ENCODE results near the gene SLC26A5. TPM values are rescaled to one million over a fixed set of nuclear protein-coding genes. Genes with fewer than 3 reads are reported as not detected.
"Not testable (repeated sequence)": the region's sequence is repeated elsewhere in the genome, so short reads cannot be mapped to it uniquely, and the experiment has no call there.

Gene SLC26A5
- total RNA-seq, 2 donors from 2014 or later, result 0.35 to 0.53 TPM

- H3K4me3 Mint-ChIP-seq, result no peak overlapping the region
- H3K4me1 ChIP-seq (ENCODE audit: control insufficient read depth, insufficient read depth, low read length), result no peaks in the 10 kb centered on the region
Measured at GRCh38 chr7:103412151-103412550, 33.9 kb downstream of the SLC26A5 start.

DNA sequence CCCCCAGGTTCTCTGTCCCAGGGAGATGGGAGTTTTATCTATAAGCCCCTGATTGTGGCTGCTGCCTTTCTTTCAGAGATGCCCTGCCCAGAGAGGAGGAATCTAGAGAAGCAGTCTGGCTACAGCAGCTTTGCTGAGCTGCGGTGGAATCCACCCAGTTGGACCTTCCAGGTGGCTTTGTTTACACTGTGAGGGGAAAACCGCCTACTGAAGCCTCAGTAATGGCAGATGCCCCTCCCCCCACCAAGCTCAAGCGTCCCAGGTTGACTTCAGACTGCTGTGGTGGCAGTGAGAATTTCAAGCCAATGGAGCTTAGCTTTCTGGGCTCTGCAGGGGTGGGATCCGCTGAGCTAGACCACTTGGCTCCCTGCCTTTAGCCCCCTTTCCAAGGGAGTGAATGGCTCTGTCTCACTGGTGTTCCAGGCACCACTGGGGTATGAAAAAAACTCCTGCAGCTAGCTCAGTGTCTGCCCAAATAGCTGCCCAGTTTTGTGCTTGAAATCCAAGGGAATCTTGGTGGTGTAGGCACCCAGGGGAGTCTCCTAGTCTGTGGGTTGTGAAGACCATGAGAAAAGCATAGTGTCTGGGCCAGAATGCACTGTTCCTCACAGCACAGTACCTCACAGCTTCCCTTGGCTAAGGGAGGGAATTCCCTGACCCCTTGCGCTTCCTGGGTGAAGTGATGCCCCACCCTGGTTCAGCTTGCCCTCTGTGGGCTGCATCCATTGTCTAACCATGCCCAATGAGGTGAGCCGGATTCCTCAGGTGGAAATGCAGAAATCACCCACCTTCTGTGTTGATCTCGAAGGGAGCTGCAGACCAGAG, 40.0 kb downstream of the SLC26A5 start:
- peaks cover 21% of the 10 kb centered on the region for H3K27me3 Mint-ChIP-seq (ENCODE audit: insufficient read depth)
- DNase-seq; H3K4me3 ChIP-seq (ENCODE audit: low read length); H3K4me3 Mint-ChIP-seq; H3K9ac ChIP-seq (ENCODE audit: extremely low read depth, low read length, poor library complexity, severe bottlenecking); H3K27ac Mint-ChIP-seq; H3K36me3 ChIP-seq (ENCODE audit: control insufficient read depth, insufficient read depth, low read length); H3K4me1 ChIP-seq (ENCODE audit: control insufficient read depth, insufficient read depth, low read length); H3K27ac ChIP-seq (ENCODE audit: low read depth, low read length); H3K27me3 ChIP-seq (ENCODE audit: control insufficient read depth, insufficient read depth, low read length, poor library complexity, severe bottlenecking); H3K9me3 ChIP-seq (ENCODE audit: control insufficient read depth, low read length); H3K4me1 Mint-ChIP-seq; H3K36me3 Mint-ChIP-seq (ENCODE audit: low read depth): not testable (repeated sequence)
- peaks cover 12% of the 10 kb centered on the region for H3K9me3 Mint-ChIP-seq
- WGBS, 2 experiments (ENCODE audit: insufficient coverage in 1 of 2, insufficient read length in 1 of 2), result 78 to 90% methylated on average over 5 to 7 of the region's 7 CpGs

More at GRCh38 chr7:103412151-103412550, 33.9 kb downstream of the SLC26A5 start:
- H3K9me3 Mint-ChIP-seq, result no peaks in the 10 kb centered on the region
- H3K27ac ChIP-seq (ENCODE audit: low read depth, low read length), result no peak overlapping the region
- no peak overlapping the region for H3K27ac Mint-ChIP-seq
- H3K27me3 Mint-ChIP-seq (ENCODE audit: insufficient read depth), result peaks cover 1% of the 10 kb centered on the region
- no peak overlapping the region for H3K9ac ChIP-seq (ENCODE audit: extremely low read depth, low read length, poor library complexity, severe bottlenecking)
- no peaks in the 10 kb centered on the region for H3K36me3 ChIP-seq (ENCODE audit: control insufficient read depth, insufficient read depth, low read length)
- no peak overlapping the region for H3K4me3 ChIP-seq (ENCODE audit: low read length)
- TF ChIP-seq, protein P1, sequence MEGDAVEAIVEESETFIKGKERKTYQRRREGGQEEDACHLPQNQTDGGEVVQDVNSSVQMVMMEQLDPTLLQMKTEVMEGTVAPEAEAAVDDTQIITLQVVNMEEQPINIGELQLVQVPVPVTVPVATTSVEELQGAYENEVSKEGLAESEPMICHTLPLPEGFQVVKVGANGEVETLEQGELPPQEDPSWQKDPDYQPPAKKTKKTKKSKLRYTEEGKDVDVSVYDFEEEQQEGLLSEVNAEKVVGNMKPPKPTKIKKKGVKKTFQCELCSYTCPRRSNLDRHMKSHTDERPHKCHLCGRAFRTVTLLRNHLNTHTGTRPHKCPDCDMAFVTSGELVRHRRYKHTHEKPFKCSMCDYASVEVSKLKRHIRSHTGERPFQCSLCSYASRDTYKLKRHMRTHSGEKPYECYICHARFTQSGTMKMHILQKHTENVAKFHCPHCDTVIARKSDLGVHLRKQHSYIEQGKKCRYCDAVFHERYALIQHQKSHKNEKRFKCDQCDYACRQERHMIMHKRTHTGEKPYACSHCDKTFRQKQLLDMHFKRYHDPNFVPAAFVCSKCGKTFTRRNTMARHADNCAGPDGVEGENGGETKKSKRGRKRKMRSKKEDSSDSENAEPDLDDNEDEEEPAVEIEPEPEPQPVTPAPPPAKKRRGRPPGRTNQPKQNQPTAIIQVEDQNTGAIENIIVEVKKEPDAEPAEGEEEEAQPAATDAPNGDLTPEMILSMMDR (conservative IDR thresholded peaks at IDR 0.05), result no peak
- DNase-seq, result no peak
- H3K4me1 Mint-ChIP-seq, result no peaks in the 10 kb centered on the region
- H3K36me3 Mint-ChIP-seq (ENCODE audit: low read depth), result no peaks in the 10 kb centered on the region
- H3K9me3 ChIP-seq (ENCODE audit: control insufficient read depth, low read length), result no peaks in the 10 kb centered on the region
- H3K27me3 ChIP-seq (ENCODE audit: control insufficient read depth, insufficient read depth, low read length, poor library complexity, severe bottlenecking), result no peaks in the 10 kb centered on the region
- WGBS, 2 experiments (ENCODE audit: insufficient coverage in 1 of 2, insufficient read length in 1 of 2), result 100% methylated on average over 1 of the region's 1 CpG; no CpG with 5 or more reads in 1 of the 2 experiments

- Mint-ChIP-seq H3K27me3 (ENCODE audit: insufficient read depth) (peaks cover 17% of the 10 kb centered on the region), H3K4me1 (peaks cover 18% of the 10 kb centered on the region), H3K9me3 (peaks cover 11% of the 10 kb centered on the region)
- not testable (repeated sequence) for H3K4me3 Mint-ChIP-seq; H3K9ac ChIP-seq (ENCODE audit: extremely low read depth, low read length, poor library complexity, severe bottlenecking); DNase-seq; H3K36me3 Mint-ChIP-seq (ENCODE audit: low read depth); H3K36me3 ChIP-seq (ENCODE audit: control insufficient read depth, insufficient read depth, low read length); H3K27ac ChIP-seq (ENCODE audit: low read depth, low read length); H3K9me3 ChIP-seq (ENCODE audit: control insufficient read depth, low read length); H3K4me3 ChIP-seq (ENCODE audit: low read length); H3K4me1 ChIP-seq (ENCODE audit: control insufficient read depth, insufficient read depth, low read length); H3K27me3 ChIP-seq (ENCODE audit: control insufficient read depth, insufficient read depth, low read length, poor library complexity, severe bottlenecking); H3K27ac Mint-ChIP-seq
Measured at GRCh38 chr7:103399687-103400086, 46.3 kb downstream of the SLC26A5 start.

DNA sequence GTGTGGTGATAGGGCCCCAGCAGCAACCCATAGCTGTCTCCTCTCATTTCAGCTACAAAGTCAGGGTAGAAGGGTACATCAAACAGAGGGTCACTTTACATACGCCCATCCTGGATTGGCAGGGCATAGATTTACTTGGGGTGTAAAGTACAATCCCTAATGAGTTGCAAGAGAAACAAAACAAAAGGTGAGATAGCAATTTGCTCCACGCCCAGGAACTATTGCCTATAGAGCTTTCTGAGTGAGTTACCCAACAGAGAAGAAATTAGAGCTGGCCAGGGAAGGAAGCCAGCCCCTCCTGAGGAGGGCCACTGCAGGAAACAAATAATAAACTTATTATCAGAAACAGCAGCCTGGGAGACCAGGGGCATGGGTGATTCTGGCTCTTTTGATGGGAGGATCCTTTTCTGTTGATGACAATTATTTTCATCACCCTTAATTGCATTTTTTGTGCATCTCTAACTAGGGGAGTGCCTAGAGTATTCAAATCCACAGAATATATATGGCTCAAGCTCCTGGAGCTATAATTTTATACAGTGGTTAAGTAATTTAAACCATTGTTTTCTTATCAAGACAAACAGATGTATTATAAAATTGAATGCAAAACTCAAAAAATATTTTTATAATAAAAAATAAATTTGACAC, 47.4 kb downstream of the SLC26A5 start:
- no peak for DNase-seq
- Histone ChIP-seq H3K4me1 (ENCODE audit: control insufficient read depth, insufficient read depth, low read length) (no peaks in the 10 kb centered on the region), H3K36me3 (ENCODE audit: control insufficient read depth, insufficient read depth, low read length) (no peaks in the 10 kb centered on the region), H3K4me3 (ENCODE audit: low read length) (no peak overlapping the region), H3K9ac (ENCODE audit: extremely low read depth, low read length, poor library complexity, severe bottlenecking) (no peak overlapping the region), H3K9me3 (ENCODE audit: control insufficient read depth, low read length) (no peaks in the 10 kb centered on the region), H3K27me3 (ENCODE audit: control insufficient read depth, insufficient read depth, low read length, poor library complexity, severe bottlenecking) (no peaks in the 10 kb centered on the region), H3K27ac (ENCODE audit: low read depth, low read length) (no peak overlapping the region)
- 45 to 50% methylated on average over 2 of the region's 2 CpGs for WGBS, 2 experiments (ENCODE audit: insufficient coverage in 1 of 2, insufficient read length in 1 of 2)
- Mint-ChIP-seq H3K36me3 (ENCODE audit: low read depth) (no peaks in the 10 kb centered on the region), H3K27me3 (ENCODE audit: insufficient read depth) (peaks cover 14% of the 10 kb centered on the region), H3K4me1 (peaks cover 18% of the 10 kb centered on the region), H3K4me3 (no peak overlapping the region), H3K27ac (no peak overlapping the region), H3K9me3 (peaks cover 11% of the 10 kb centered on the region)
- TF ChIP-seq, protein P1 (conservative IDR thresholded peaks at IDR 0.05), result no peak
